Nephron (organoid): ENCODE measurements around the gene CDH13.
A peak's percentile ranks its signal among the peaks of the same experiment; 100 is the strongest.

Experiments used
- H3K27ac Mint-ChIP-seq, 3 experiments: 2 replicates each; pipeline ENCODE4 v1.8.0; 2020; ENCODE audit warnings: mixed read lengths in 3 of 3, mild to moderate bottlenecking in 2 of 3, moderate library complexity in 1 of 3
- H3K27me3 Mint-ChIP-seq: 2 replicates; pipeline ENCODE4 v1.8.0; 2021; ENCODE audit warnings: low read depth, mild to moderate bottlenecking, moderate library complexity, mixed read lengths
- H3K36me3 Mint-ChIP-seq: 2 replicates; pipeline ENCODE4 v1.8.0; 2020; ENCODE audit warnings: low read depth, mixed read lengths
- H3K4me1 Mint-ChIP-seq: 2 replicates; pipeline ENCODE4 v1.8.0; 2020; ENCODE audit warnings: mixed read lengths
- H3K4me3 Mint-ChIP-seq, 3 experiments: 2 replicates each; pipeline ENCODE4 v1.8.0; 2020; ENCODE audit warnings: mild to moderate bottlenecking in 3 of 3, mixed read lengths in 3 of 3, moderate library complexity in 2 of 3
- H3K9me3 Mint-ChIP-seq: 2 replicates; pipeline ENCODE4 v1.8.0; 2020; ENCODE audit warnings: mixed read lengths
- TF ChIP-seq, protein P1 (sequence below), 3 experiments: fragments of 200-600 bp; sonication (generic); IDR thresholded peaks; one replicate each; pipeline ENCODE4 v1.5.0; 2021; ENCODE audit warnings: antibody characterized with exemption in 3 of 3; ENCODE audit not compliant: unreplicated experiment in 3 of 3

Gene CDH13

DNA sequence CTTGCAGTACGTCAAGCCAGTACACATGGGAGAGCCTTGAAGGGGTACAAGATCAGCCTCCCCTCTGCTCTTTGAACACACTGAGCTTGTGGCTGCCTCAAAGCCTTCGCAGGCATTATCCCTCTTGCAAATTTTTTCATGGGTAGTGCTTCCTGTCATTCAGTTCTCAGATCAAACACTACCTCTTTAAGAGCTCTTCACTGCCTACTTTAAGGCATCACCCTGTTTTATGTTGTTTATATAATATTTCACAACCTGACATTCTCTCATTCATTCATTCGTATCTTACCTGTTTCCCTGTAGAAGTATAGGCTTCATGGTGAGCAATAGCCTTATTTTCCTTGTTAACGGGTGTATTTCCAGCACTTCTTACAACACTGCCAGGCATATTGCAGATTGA, 269.1 kb downstream of the CDH13 start:
- Mint-ChIP-seq H3K27me3 (no peaks in the 10 kb centered on the region), H3K4me1 (peaks cover 31% of the 10 kb centered on the region), H3K27ac (no peak overlapping the region), H3K9me3 (no peaks in the 10 kb centered on the region), H3K36me3 (no peaks in the 10 kb centered on the region), H3K4me3 (no peak overlapping the region)
- TF ChIP-seq, protein P1, sequence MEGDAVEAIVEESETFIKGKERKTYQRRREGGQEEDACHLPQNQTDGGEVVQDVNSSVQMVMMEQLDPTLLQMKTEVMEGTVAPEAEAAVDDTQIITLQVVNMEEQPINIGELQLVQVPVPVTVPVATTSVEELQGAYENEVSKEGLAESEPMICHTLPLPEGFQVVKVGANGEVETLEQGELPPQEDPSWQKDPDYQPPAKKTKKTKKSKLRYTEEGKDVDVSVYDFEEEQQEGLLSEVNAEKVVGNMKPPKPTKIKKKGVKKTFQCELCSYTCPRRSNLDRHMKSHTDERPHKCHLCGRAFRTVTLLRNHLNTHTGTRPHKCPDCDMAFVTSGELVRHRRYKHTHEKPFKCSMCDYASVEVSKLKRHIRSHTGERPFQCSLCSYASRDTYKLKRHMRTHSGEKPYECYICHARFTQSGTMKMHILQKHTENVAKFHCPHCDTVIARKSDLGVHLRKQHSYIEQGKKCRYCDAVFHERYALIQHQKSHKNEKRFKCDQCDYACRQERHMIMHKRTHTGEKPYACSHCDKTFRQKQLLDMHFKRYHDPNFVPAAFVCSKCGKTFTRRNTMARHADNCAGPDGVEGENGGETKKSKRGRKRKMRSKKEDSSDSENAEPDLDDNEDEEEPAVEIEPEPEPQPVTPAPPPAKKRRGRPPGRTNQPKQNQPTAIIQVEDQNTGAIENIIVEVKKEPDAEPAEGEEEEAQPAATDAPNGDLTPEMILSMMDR (IDR thresholded peaks at IDR 0.05; ENCODE audit: unreplicated experiment in 3 of 3): no peak

DNA sequence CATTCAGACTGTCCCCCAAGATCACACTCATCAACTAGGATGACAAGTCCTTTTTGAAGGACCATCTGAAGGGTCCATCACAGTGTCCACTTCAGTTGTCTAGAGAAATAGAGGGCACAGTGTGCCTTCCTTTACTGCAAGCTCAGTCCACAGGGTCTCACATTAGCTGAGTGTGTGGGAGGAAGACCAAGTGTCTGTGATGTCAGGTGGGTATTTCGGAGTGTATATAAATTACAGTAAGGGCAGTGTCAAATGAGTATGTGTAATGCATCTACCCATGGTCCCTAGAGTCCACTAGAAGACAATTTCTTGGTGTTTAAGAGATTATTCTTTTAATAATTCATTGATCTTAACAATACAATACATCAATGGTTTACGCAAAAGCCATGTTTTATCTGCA, 272.2 kb downstream of the CDH13 start:
- Mint-ChIP-seq H3K27ac (no peak overlapping the region), H3K4me3 (no peak overlapping the region), H3K9me3 (no peaks in the 10 kb centered on the region), H3K4me1 (peaks cover 30% of the 10 kb centered on the region), H3K27me3 (no peaks in the 10 kb centered on the region), H3K36me3 (no peaks in the 10 kb centered on the region)
- TF ChIP-seq, protein P1 (IDR thresholded peaks at IDR 0.05; ENCODE audit: unreplicated experiment in 3 of 3): no peak

DNA sequence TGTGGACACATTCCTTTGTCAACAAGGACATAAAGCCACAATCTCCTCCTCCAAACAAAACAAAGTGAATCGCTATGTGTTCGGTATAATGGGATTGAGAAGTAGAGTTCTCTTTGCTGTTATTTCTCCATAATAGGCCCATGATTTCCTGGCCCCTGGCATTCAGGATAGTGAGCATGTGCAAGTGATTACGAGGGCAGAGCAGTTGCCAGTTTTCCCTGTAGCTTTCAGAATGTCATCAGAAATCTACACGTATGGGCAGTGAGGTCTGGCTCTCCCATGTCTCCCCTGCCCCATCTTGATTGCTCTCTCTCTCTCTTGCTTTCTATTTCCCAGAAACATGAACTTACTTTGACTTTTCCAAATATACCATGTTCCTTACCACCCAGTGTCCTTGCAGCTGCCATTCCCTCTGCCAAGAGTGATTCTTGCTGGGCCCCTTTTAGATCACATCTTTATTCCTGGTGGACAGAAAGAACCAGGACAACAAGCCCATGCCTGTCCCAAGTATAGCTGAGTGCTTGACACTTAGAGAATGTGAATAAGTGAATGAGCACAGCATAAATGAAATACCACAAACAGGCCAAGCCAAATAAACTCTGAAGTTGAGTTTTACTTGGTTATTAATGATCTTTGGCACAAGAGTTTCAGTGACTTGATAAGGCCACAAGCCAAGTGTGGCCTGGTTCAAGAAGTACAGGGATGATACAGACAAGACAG, 273.1 kb downstream of the CDH13 start:
- Mint-ChIP-seq H3K9me3 (no peaks in the 10 kb centered on the region), H3K27ac (peak overlapping the region in 2 of 3 experiments; percentile 34 to 60), H3K27me3 (no peaks in the 10 kb centered on the region), H3K36me3 (no peaks in the 10 kb centered on the region), H3K4me3 (no peak overlapping the region), H3K4me1 (peaks cover 30% of the 10 kb centered on the region)
- TF ChIP-seq, protein P1 (IDR thresholded peaks at IDR 0.05; ENCODE audit: unreplicated experiment in 3 of 3): no peak

DNA sequence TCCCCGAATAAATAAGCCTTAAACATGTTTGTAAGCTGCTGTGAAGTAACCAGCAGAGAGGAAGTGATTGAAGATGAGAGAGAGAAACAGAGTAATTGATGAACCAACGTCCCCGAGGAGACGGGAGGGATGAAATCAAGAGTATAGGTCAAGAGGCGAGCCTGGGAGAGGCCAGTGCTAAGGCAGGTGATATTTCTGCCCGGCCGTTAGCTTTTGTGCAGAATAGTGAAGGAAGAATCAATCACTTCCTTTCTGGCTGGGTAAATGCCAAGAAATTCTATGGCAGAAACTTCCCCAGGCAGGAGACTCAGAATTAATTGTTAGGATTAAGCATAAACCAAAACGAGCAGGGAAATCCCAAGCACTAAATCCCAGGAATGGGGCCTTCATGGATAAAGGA, 273.8 kb downstream of the CDH13 start:
- no peaks in the 10 kb centered on the region for H3K36me3 Mint-ChIP-seq
- TF ChIP-seq, protein P1 (IDR thresholded peaks at IDR 0.05; ENCODE audit: unreplicated experiment in 3 of 3): no peak
- peaks cover 30% of the 10 kb centered on the region for H3K4me1 Mint-ChIP-seq
- peak overlapping the region in 2 of 3 experiments; percentile 34 to 60 for H3K27ac Mint-ChIP-seq
- H3K4me3 Mint-ChIP-seq: no peak overlapping the region
- H3K9me3 Mint-ChIP-seq: no peaks in the 10 kb centered on the region
- no peaks in the 10 kb centered on the region for H3K27me3 Mint-ChIP-seq

DNA sequence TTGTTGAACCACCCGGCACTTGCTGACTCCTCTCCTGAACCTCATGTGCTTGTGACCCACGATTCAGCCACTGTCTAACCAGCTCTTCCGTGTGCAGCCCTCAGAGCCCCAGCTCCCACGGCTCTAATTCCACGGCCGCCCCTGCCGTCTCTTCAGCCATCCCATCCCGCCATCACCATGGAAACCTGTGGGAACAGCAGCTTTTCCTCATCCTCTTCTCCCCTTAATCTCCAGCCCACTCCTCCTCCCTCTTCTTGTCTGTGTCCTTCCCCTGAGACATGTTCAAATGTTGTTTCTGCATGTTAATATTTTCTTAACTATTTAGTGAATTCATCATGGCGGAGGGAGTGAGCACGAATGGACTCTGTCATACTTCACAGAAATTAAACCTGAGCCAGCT, 285.2 kb downstream of the CDH13 start:
- no peak overlapping the region for H3K4me3 Mint-ChIP-seq
- no peak overlapping the region for H3K27ac Mint-ChIP-seq

More for the DNA sequence above, 285.2 kb downstream of the CDH13 start:
- TF ChIP-seq, protein P1 (IDR thresholded peaks at IDR 0.05; ENCODE audit: unreplicated experiment in 3 of 3): no peak
- H3K9me3 Mint-ChIP-seq: no peaks in the 10 kb centered on the region
- no peaks in the 10 kb centered on the region for H3K4me1 Mint-ChIP-seq
- no peaks in the 10 kb centered on the region for H3K36me3 Mint-ChIP-seq
- peaks cover 6% of the 10 kb centered on the region for H3K27me3 Mint-ChIP-seq
